AML-193 (cell line): ENCODE data around the gene ADIRF.
"Not testable (repeated sequence)": the region's sequence is repeated elsewhere in the genome, so short reads cannot be mapped to it uniquely, and the experiment has no call there.

Experiments
- DNase-seq, 2 experiments: peaks; one replicate each; lab custom pipeline; 2025; lab: John Stamatoyannopoulos, UW

The ADIRF gene

GRCh38 chr10:86979296-86979818, 11.1 kb downstream of the ADIRF start:
- DNase-seq, result no peak

GRCh38 chr10:86979977-86980448, 11.7 kb downstream of the ADIRF start:
- no peak for DNase-seq

- DNase-seq, result not testable (repeated sequence)
Observed at GRCh38 chr10:86981020-86981419, 12.7 kb downstream of the ADIRF start.

- DNase-seq, result no peak
Observed at GRCh38 chr10:86981716-86982115, 13.4 kb downstream of the ADIRF start.

GRCh38 chr10:86984498-86984897, 16.2 kb downstream of the ADIRF start:
- not testable (repeated sequence) for DNase-seq

- DNase-seq, result no peak
Observed at GRCh38 chr10:86988520-86988919, 20.2 kb downstream of the ADIRF start.

GRCh38 chr10:86991362-86991761, 23.1 kb downstream of the ADIRF start:
- not testable (repeated sequence) for DNase-seq

- DNase-seq, result no peak
Observed at GRCh38 chr10:86992456-86992855, 24.2 kb downstream of the ADIRF start.

GRCh38 chr10:86992929-86993328, 24.6 kb downstream of the ADIRF start:
- no peak for DNase-seq

GRCh38 chr10:86999802-87000403, 31.6 kb downstream of the ADIRF start:
- not testable (repeated sequence) for DNase-seq

GRCh38 chr10:87000491-87000890, 32.2 kb downstream of the ADIRF start:
- no peak for DNase-seq

- not testable (repeated sequence) for DNase-seq
Observed at GRCh38 chr10:87007124-87007523, 38.8 kb downstream of the ADIRF start.

GRCh38 chr10:87007674-87008073, 39.4 kb downstream of the ADIRF start:
- DNase-seq, result not testable (repeated sequence)

GRCh38 chr10:87008303-87008702, 40.0 kb downstream of the ADIRF start:
- not testable (repeated sequence) for DNase-seq

- not testable (repeated sequence) for DNase-seq
Observed at GRCh38 chr10:87009134-87009696, 40.9 kb downstream of the ADIRF start.

- DNase-seq, result peak in 1 of 2 experiments; percentile 2
Observed at GRCh38 chr10:87013528-87013927, 45.2 kb downstream of the ADIRF start.

- DNase-seq, result not testable (repeated sequence)
Observed at GRCh38 chr10:87014986-87015716, 46.9 kb downstream of the ADIRF start.

- DNase-seq, result not testable (repeated sequence)
Observed at GRCh38 chr10:87018127-87018526, 49.8 kb downstream of the ADIRF start.

GRCh38 chr10:87019066-87019465, 50.8 kb downstream of the ADIRF start:
- not testable (repeated sequence) for DNase-seq

GRCh38 chr10:87019504-87019903, 51.2 kb downstream of the ADIRF start:
- DNase-seq, result not testable (repeated sequence)

GRCh38 chr10:87020056-87020455, 51.8 kb downstream of the ADIRF start, which contains the start of gene FAM25A:
Gene FAM25A (plus strand): TSS chr10:87020294. CDS start chr10:87020325, 31 bp downstream.
- not testable (repeated sequence) for DNase-seq
